Stomach (tissue), 9 donors: ENCODE data around the gene SDC3. TPM values are rescaled to one million over a fixed set of nuclear protein-coding genes. Genes with fewer than 3 reads are reported as not detected.

Source experiments
- DNase-seq, 2 donors: peaks; one replicate each; pipeline versions ENCODE4 v3.0.0 to v3.0.0-alpha.2; 2013 to 2019
- H3K27ac ChIP-seq, 5 donors: fragments of 200-600 bp in 4 of 5; sonication (generic) in 4 of 5; one replicate each; pipeline ENCODE4 v1.5.1; 2013 to 2019; ENCODE audit warnings: mild to moderate bottlenecking in 1 of 5, moderate library complexity in 1 of 5
- H3K27me3 ChIP-seq, 3 donors: fragments of 200-600 bp; sonication (generic); one replicate each; pipeline ENCODE4 v1.5.1; 2017 to 2019; ENCODE audit warnings: mixed run types in 1 of 3
- H3K36me3 ChIP-seq, 4 donors: fragments of 200-600 bp; sonication (generic); 1 replicate in 3 of 4; 2 replicates in 1 of 4; pipeline ENCODE4 v1.5.1; 2016 to 2019
- H3K4me1 ChIP-seq, 4 donors: fragments of 200-600 bp; sonication (generic); one replicate each; pipeline ENCODE4 v1.5.1; 2016 to 2019
- H3K4me3 ChIP-seq, 4 donors: fragments of 200-600 bp; sonication (generic) in 3 of 4; one replicate each; pipeline ENCODE4 v1.5.1; 2016 to 2019; ENCODE audit warnings: mild to moderate bottlenecking in 1 of 4
- H3K9me3 ChIP-seq, 4 donors: fragments of 200-600 bp; sonication (generic); one replicate each; pipeline ENCODE4 v1.5.1; 2016 to 2019
- EP300 ChIP-seq: sonication (generic); formaldehyde crosslinking; IDR thresholded peaks from one replicate; pipeline ENCODE4 v1.6.1; 2017; ENCODE audit warnings: antibody characterized with exemption
- POLR2A ChIP-seq, 4 donors: fragments of 450-650 bp; IDR thresholded peaks; one replicate each; pipeline ENCODE4 v1.6.1; 2016; ENCODE audit warnings: antibody characterized with exemption in 4 of 4, control low read depth in 2 of 4, mild to moderate bottlenecking in 1 of 4, moderate library complexity in 1 of 4
- POLR2AphosphoS5 ChIP-seq, 3 donors: sonication (generic); formaldehyde crosslinking; IDR thresholded peaks; one replicate each; pipeline ENCODE4 v1.6.1; 2016; ENCODE audit warnings: antibody characterized with exemption in 3 of 3
- WGBS, 5 donors: extraction: QIAGEN DNeasy Blood & Tissue Kit in 3 of 5; methylation state at CpG; one replicate each; pipeline versions ENCODE4 v1.1.5 to v1.1.7; 2013 to 2018; 5-methylcytosine and 5-hydroxymethylcytosine counted together
- intact Hi-C: fragments of 100-400 bp; cut with DNase I; formaldehyde crosslinking; loops from one replicate; pipeline ENCODE4 v1.15.1; 2023; ENCODE audit warnings: low total_unique reads
- polyA plus RNA-seq, 3 donors: library from polyadenylated mRNA; stranded (reverse); fragments of 200-250 nt; gene quantifications; one replicate each; pipeline ENCODE4 v1.2.3, GENCODE V29; 2013
- total RNA-seq, 5 donors: library from RNA; depleted of rRNA; stranded (reverse); fragments of >200 nt; gene quantifications; one replicate each; pipeline versions ENCODE4 v1.1.0 to v1.2.3, GENCODE V29; 2014 to 2016
- TF ChIP-seq, protein P1 (sequence below), 7 experiments: fragments of 450-650 bp in 4 of 7; fragments of 200-600 bp in 3 of 7; sonication (generic) in 3 of 7; IDR thresholded peaks; one replicate each; pipeline ENCODE4 v1.5.1; 2016 to 2019; ENCODE audit warnings: antibody characterized with exemption in 7 of 7, control low read depth in 2 of 7, mild to moderate bottlenecking in 1 of 7
- donor health status: healthy with polysubstance abuse.
- donor health status: Bipolar disorder and iron deficiency.
- donor health status: healthy.

Gene SDC3
- total and polyA plus RNA-seq, 8 donors, result 0.58 to 47.2 (median 15.2) TPM

DNA sequence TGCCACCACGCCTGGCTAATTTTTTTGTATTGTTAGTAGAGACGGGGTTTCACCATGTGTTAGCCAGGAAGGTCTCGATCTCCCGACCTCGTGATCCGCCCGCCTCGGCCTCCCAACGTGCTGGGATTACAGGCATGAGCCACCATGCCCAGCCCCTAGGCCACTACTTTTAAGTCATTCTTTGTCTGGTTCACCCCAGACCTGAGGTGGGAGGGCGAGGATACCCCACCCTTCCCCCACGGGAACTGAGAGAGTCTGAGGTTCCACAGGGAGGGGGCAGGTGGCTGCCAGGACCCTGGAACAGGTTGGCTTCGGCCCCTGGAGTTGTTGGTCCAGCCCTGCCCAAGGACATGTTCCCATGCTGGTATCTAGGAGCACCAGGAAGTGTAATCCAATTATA is 7.7 kb upstream of the SDC3 start:
- Histone ChIP-seq H3K4me1 (peaks cover 0 to 7% (median 2%) of the 10 kb centered on the region in 4 donors), H3K36me3 (no peaks in the 10 kb centered on the region), H3K27ac (no peak overlapping the region), H3K4me3 (no peak overlapping the region), H3K27me3 (no peaks in the 10 kb centered on the region), H3K9me3 (no peaks in the 10 kb centered on the region)
- DNase-seq, result peak in 1 of 2 donors; percentile 4
- intact Hi-C loops, result no loop called here
- TF ChIP-seq, protein P1, sequence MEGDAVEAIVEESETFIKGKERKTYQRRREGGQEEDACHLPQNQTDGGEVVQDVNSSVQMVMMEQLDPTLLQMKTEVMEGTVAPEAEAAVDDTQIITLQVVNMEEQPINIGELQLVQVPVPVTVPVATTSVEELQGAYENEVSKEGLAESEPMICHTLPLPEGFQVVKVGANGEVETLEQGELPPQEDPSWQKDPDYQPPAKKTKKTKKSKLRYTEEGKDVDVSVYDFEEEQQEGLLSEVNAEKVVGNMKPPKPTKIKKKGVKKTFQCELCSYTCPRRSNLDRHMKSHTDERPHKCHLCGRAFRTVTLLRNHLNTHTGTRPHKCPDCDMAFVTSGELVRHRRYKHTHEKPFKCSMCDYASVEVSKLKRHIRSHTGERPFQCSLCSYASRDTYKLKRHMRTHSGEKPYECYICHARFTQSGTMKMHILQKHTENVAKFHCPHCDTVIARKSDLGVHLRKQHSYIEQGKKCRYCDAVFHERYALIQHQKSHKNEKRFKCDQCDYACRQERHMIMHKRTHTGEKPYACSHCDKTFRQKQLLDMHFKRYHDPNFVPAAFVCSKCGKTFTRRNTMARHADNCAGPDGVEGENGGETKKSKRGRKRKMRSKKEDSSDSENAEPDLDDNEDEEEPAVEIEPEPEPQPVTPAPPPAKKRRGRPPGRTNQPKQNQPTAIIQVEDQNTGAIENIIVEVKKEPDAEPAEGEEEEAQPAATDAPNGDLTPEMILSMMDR (IDR thresholded peaks at IDR 0.05), result no peak
- TF ChIP-seq POLR2AphosphoS5 (IDR thresholded peaks at IDR 0.05), result no peak
- TF ChIP-seq EP300, result no peak
- TF ChIP-seq POLR2A (IDR thresholded peaks at IDR 0.05), result no peak
- WGBS, 5 donors, result 69 to 91% (median 87%) methylated on average over 9 to 12 of the region's 12 CpGs

DNA sequence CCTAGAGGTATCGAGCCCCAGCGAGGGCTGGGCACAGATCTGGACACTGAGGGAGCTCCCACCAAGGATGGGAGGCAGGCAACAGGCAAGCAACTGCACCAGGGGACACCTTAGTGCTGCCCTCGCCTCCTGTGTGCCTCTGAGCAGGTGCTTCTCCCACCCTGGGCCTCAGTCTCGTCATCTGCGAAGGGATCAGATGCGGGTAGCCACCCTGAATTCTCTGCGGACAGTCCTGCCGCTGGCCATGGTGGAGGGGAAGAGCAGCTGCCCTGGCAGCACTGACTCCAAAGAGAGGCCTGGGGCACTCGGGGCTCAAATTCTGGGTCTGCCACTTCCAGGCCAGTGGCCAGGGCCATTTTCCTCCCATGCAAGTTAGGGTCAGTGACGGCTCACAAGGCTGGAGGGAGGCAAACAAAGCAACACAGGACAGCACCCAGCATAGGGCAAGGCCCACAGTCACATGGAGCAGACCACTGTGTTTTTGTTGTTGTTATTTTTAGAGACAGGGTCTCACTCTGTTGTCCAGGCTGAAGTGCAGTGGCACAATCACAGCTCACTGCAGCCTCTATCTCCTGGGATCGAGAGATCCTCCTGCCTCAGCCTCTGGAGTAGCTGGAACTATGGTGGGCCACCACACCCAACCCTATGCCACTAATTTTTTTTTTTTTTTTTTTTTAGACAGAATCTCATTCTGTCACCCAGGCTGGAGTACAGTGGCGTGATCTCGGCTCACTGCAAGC is 7.1 kb upstream of the SDC3 start:
- no peaks in the 10 kb centered on the region for H3K36me3 ChIP-seq
- H3K27ac ChIP-seq, result no peak overlapping the region
- DNase-seq, result peak in 1 of 2 donors; percentile 1
- no peaks in the 10 kb centered on the region for H3K9me3 ChIP-seq
- peaks cover 0 to 14% (median 7%) of the 10 kb centered on the region in 4 donors for H3K4me1 ChIP-seq
- no peak overlapping the region for H3K4me3 ChIP-seq
- no peaks in the 10 kb centered on the region for H3K27me3 ChIP-seq
- TF ChIP-seq EP300 (no peak), POLR2A (IDR thresholded peaks at IDR 0.05) (no peak), POLR2AphosphoS5 (IDR thresholded peaks at IDR 0.05) (no peak)
- TF ChIP-seq, protein P1 (IDR thresholded peaks at IDR 0.05), result no peak
- WGBS, 5 donors, result 84 to 90% (median 88%) methylated on average over 11 to 13 of the region's 13 CpGs
- intact Hi-C loops, result no loop called here

DNA sequence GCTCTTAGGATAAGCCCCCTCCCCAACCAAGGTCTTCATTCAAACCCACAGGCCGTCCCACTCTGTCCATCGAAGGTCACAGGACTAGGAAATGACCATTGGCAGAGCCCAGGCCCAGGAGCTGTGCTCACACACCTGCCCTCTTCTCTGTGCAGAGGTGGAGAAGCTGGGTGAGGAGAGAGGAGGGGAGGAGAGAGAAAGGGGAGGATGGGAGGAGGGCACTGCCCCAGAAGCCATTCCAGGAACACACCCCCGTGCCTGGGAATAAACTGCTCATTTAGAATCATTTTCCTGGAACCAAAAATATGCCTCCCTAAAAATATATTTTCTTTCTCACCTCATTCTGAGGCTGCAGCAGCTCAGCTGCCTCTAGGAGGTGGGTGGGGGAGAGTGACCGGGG is 6.4 kb upstream of the SDC3 start:
- DNase-seq, result peak in 1 of 2 donors; percentile 2

DNA sequence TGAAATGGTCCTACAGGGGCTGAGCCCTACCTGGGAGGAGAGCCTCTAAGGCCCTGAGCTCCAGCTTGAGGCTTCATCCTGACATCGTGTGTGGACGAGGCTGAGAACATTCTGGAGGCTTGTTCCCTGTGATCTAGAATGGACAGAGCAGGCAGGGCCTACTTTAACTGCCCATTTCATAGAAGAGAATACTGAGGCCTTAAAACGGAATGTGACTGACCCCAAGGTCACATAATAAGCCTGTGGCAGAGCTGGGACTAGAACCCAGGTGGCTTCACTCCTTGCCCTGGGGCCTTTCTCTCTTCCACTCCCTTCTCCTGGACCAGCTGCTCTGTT is 6.0 kb upstream of the SDC3 start:
- WGBS, 5 donors, result 82 to 96% (median 88%) methylated on average over 3 of the region's 3 CpGs
- H3K4me1 ChIP-seq, result peaks cover 7 to 23% (median 13%) of the 10 kb centered on the region in 4 donors
- H3K27ac ChIP-seq, result no peak overlapping the region
- no peak for TF ChIP-seq EP300
- no peak for TF ChIP-seq POLR2A (IDR thresholded peaks at IDR 0.05)
- TF ChIP-seq, protein P1 (IDR thresholded peaks at IDR 0.05), result no peak
- no peak for TF ChIP-seq POLR2AphosphoS5 (IDR thresholded peaks at IDR 0.05)
- no peaks in the 10 kb centered on the region for H3K9me3 ChIP-seq
- peaks cover 0 to 4% (median 0%) of the 10 kb centered on the region in 3 donors for H3K27me3 ChIP-seq
- H3K36me3 ChIP-seq, result no peaks in the 10 kb centered on the region
- peak in 1 of 2 donors; percentile 1 for DNase-seq
- intact Hi-C loops, result loop anchor here (5.0 kb wide), 3 partner anchors 112 to 192 kb away; partner anchors contain the start of gene MATN1
- no peak overlapping the region for H3K4me3 ChIP-seq

More for the DNA sequence above, 6.4 kb upstream of the SDC3 start:
- H3K4me1 ChIP-seq, result peaks cover 6 to 20% (median 11%) of the 10 kb centered on the region in 4 donors
- intact Hi-C loops, result loop anchor here (5.0 kb wide), 3 partner anchors 113 to 193 kb away; partner anchors contain the start of gene MATN1
- no peak overlapping the region for H3K4me3 ChIP-seq
- 60 to 81% (median 75%) methylated on average over 4 of the region's 4 CpGs for WGBS, 5 donors
- no peaks in the 10 kb centered on the region for H3K27me3 ChIP-seq
- no peaks in the 10 kb centered on the region for H3K36me3 ChIP-seq
- H3K9me3 ChIP-seq, result no peaks in the 10 kb centered on the region
- H3K27ac ChIP-seq, result no peak overlapping the region
- no peak for TF ChIP-seq EP300
- no peak for TF ChIP-seq POLR2A (IDR thresholded peaks at IDR 0.05)
- no peak for TF ChIP-seq POLR2AphosphoS5 (IDR thresholded peaks at IDR 0.05)
- TF ChIP-seq, protein P1 (IDR thresholded peaks at IDR 0.05), result no peak
